Keratinocyte (primary cell): ENCODE results near the gene CCDC9.

Experiments used
- EZH2 ChIP-seq: IDR thresholded peaks from one replicate; pipeline ENCODE4 v1.6.1; 2012; ENCODE audit warnings: inconsistent platforms, mild to moderate bottlenecking, low read length, moderate library complexity
- TF ChIP-seq, protein P1 (sequence below), 3 experiments: IDR thresholded peaks in 1 of 3; conservative IDR thresholded peaks in 1 of 3; optimal IDR thresholded peaks in 1 of 3; 2 replicates in 2 of 3; 3 replicates in 1 of 3; pipeline versions ENCODE3 to v1.5.1; 2011; ENCODE audit warnings: low read length in 3 of 3, mild to moderate bottlenecking in 3 of 3, moderate library complexity in 2 of 3, control low read depth in 1 of 3, inconsistent platforms in 1 of 3; ENCODE audit not compliant: insufficient read depth in 2 of 3; ENCODE audit errors: extremely low read depth in 1 of 3

DNA sequence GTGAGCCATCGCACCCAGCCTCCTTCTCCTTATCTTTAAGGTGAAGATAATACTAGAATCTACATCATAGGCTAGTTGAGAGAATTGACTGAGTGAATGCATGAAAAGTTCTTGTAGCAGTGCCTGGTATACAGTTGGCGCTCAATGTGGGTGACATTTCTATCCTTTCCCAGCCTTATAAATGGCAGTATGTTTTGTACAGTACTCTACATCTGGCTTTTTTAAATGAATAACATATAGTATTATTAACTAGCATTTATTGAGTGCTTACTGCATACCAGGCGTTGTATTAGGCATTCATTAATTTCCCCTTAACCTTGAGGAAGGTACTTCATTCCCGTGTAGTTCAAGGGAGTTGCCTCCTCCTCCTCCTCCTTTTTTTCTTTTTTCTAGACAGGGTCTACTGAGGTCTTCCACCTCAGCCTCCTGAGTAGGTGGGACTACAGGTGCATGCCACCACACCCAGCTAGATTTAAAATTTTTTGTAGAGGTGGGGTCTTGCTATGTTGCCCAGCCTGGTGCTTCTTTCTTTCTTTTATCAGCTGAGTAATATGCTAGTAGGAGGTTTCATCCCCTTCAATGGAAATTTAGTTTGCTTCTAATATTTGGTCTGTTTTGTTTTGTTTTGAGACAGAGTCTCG lies 56.2 kb downstream of the CCDC9 start:
- TF ChIP-seq, protein P1, sequence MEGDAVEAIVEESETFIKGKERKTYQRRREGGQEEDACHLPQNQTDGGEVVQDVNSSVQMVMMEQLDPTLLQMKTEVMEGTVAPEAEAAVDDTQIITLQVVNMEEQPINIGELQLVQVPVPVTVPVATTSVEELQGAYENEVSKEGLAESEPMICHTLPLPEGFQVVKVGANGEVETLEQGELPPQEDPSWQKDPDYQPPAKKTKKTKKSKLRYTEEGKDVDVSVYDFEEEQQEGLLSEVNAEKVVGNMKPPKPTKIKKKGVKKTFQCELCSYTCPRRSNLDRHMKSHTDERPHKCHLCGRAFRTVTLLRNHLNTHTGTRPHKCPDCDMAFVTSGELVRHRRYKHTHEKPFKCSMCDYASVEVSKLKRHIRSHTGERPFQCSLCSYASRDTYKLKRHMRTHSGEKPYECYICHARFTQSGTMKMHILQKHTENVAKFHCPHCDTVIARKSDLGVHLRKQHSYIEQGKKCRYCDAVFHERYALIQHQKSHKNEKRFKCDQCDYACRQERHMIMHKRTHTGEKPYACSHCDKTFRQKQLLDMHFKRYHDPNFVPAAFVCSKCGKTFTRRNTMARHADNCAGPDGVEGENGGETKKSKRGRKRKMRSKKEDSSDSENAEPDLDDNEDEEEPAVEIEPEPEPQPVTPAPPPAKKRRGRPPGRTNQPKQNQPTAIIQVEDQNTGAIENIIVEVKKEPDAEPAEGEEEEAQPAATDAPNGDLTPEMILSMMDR (optimal IDR thresholded peaks at IDR 0.05 in 1 of 3, IDR thresholded peaks at IDR 0.05 in 1 of 3, conservative IDR thresholded peaks at IDR 0.05 in 1 of 3; ENCODE audit: extremely low read depth in 1 of 3, insufficient read depth in 2 of 3, low read length in 3 of 3) = no peak
- no peak for TF ChIP-seq EZH2
